LNCAP (cell line): ENCODE measurements around the gene ATP9B.

ENCODE experiments used
- TF ChIP-seq, protein P1 (sequence below): fragments of 450-650 bp; IDR thresholded peaks from 2 replicates; pipeline ENCODE4 v1.5.1; 2017; ENCODE audit warnings: mild to moderate bottlenecking

Gene ATP9B

GRCh38 chr18:79386547-79386946, 317.4 kb downstream of the ATP9B start:
- TF ChIP-seq, protein P1, sequence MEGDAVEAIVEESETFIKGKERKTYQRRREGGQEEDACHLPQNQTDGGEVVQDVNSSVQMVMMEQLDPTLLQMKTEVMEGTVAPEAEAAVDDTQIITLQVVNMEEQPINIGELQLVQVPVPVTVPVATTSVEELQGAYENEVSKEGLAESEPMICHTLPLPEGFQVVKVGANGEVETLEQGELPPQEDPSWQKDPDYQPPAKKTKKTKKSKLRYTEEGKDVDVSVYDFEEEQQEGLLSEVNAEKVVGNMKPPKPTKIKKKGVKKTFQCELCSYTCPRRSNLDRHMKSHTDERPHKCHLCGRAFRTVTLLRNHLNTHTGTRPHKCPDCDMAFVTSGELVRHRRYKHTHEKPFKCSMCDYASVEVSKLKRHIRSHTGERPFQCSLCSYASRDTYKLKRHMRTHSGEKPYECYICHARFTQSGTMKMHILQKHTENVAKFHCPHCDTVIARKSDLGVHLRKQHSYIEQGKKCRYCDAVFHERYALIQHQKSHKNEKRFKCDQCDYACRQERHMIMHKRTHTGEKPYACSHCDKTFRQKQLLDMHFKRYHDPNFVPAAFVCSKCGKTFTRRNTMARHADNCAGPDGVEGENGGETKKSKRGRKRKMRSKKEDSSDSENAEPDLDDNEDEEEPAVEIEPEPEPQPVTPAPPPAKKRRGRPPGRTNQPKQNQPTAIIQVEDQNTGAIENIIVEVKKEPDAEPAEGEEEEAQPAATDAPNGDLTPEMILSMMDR: no peak

DNA sequence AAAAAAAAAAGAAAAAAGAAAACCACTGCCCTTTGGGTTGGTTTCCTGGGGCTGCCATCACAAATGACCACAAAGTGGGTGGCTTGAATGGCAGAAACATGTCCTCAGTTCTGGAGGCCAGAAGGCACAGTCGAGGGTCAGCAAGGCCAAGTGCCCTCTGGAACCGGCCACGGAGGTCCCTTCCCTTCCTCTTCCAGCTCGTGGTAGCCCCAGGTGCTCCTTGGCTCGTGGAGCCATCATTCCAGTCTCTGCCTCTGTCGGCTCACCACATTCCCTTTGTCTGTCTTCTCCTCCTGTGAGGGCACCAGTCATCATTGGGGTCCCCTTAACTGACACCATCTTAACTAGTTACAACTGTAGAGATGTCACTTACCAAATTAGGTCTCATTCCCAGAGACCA, 318.0 kb downstream of the ATP9B start:
- TF ChIP-seq, protein P1: no peak

GRCh38 chr18:79387615-79388014, 318.4 kb downstream of the ATP9B start:
- TF ChIP-seq, protein P1: no peak

DNA sequence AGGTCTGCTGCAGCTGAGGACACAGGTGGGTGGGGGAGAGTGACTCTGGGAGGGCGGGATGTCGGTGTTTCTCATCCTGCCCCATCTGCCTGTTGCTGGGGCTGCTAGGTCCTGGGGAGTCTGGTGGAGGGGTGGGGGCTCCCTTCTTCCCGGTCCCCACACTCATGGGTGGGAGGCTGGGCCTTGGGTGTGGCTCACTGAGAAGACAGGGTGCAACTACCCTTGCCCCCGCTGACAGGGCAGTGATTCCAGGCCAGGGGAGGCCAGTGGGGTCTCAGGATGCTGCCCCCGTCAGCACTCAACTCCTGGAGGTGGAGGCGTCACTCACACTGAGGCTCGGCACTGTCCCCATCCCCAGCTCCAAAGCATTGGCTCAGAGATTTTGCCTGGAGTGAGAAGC, 318.8 kb downstream of the ATP9B start:
- TF ChIP-seq, protein P1: no peak

DNA sequence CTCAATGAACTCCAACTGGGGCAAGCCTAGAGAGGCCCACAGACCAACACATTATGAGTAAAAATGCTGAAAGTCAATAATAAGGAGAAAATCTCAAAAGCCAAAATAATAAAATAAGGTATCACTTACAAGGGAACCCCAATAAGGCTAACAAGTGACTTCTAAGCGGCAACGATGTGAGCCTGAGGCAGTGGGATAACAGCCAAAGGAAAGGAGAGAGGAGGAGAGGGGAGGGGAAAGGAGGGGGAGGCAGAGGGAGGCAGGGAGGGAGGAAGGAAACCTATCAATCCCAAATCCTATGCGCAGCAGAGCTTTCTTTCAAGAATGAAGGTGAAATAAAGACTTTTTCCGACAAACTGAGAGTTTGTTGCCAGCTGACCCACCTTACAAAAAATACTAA, 320.5 kb downstream of the ATP9B start:
- TF ChIP-seq, protein P1: no peak

DNA sequence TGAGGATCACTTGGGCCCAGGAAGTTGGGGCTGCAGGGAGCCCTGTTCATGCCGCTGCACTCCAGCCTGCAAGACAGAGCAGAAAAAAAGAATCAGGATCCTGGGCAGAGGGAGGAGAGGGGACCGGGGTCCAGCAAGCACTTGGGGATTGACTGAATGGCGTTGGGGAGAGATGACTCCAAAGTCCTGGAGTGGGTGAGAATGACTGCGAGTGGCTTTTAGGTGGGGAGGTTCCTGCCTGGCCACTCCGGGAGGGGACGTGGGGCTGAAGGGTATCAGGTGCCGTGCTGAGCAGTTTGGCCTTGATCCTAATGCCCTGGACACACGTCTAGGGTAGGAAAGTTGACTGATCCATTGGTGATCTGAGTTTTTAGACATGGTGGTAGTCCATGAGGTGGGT, 323.0 kb downstream of the ATP9B start:
- TF ChIP-seq, protein P1: no peak

DNA sequence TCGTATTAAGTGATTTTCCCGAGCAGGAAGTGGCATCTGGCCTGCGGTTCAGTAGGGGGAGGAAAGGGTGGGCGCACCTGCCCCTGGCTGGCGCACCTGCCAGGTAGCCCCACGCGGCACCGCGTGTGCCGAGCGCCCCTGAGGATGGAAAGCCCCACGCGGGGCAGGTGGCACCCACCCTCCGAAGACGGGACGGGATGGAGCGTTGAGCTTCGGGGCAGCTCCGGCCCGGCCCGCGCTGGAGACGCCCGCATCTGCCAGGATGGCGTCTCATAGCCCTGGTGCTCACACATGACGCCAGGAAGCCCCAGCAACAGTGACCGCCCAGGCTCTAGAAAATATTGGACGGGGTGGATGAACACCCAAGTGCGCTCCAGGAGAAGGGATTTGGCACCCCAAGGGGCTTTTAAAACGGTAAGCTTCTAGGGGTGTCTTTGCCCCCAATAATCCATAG, 324.0 kb downstream of the ATP9B start:
- TF ChIP-seq, protein P1: no peak
